ENCODE data around the gene OST4. TPM values are rescaled to one million over a fixed set of nuclear protein-coding genes. Genes with fewer than 3 reads are reported as not detected.

The OST4 gene
- total RNA-seq, 2 donors from 2014 or later, result 147 to 272 TPM

DNA sequence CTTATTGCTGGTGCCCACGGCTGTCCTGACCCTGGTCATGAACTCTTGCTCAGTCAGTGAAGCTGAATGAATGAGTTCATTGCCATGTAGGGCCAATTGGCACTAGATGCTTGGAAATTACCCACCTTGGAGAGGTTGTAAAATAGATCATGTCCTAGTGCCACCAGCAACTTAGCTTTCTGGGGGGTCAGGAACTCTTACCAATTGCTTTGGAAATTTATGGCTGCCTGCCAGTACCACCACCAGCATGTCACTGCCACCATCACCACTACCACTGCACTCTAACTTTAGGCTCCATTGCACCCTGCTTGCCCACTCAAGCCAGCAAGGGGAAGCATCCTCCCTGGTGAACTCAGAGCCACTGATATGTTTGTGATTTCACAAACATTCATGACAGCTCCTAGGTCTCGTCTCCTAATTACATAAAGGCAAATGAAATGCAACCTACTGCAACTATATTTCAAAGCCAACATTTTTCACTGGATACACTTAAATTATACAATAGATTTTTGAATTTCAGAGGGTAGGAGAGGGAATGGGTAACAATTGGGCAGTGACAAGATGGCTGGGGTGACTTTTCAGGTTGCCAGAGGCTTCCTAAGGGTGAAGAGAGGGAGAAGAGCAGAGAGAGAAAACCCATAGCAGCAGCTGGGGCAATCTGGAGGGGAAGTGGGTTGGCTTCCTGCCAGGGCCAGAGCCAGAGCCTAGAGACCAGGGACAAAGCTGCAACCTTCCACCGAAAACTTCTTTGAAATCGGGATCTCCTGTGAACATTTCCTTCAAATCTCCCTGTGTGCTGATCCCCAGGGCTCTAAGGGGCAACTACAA, 3.5 kb upstream of the OST4 start:
- ATAC-seq (ENCODE audit: insufficient number of reproducible peaks, low FRiP score, low read depth), result no peak
- Histone ChIP-seq H3K27ac (peak overlapping the region; percentile 88 to 99), H3K4me3 (no peak overlapping the region), H3K9me3 (no peaks in the 10 kb centered on the region), H3K4me1 (ENCODE audit: control insufficient read depth in 1 of 2, low read depth in 2 of 2) (peaks cover 28 to 61% of the 10 kb centered on the region in 2 donors), H3K27me3 (replicated peaks; ENCODE audit: insufficient read depth) (no peaks in the 10 kb centered on the region), H3K36me3 (no peaks in the 10 kb centered on the region)
- no peak for DNase-seq (ENCODE audit: low spot score)
- no peak for TF ChIP-seq CTCF (IDR thresholded peaks at IDR 0.05)

DNA sequence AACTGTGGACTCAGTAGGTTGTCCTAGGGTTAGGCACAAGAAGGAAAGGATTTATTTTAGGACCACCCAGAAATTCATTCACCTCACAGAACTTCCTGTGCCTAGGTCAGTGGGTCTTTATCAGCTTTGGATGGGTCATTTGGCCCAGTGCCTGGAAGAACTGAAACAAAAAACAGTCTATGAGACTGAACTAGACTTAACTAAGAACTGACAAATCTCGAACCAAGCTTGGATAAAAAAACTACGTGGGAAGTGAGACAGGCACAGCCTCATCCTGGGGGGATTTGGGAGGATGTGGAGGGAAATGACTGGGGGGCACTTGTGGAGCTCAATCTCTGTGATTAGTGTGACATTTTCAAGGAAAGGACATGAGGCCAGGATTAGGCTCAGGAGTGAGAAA, 2.3 kb upstream of the OST4 start:
- ATAC-seq (ENCODE audit: insufficient number of reproducible peaks, low FRiP score, low read depth) (no peak), DNase-seq (ENCODE audit: low spot score) (no peak)
- Histone ChIP-seq H3K27ac (peak overlapping the region; percentile 88 to 99), H3K9me3 (no peaks in the 10 kb centered on the region), H3K4me1 (ENCODE audit: control insufficient read depth in 1 of 2, low read depth in 2 of 2) (peaks cover 33 to 73% of the 10 kb centered on the region in 2 donors), H3K4me3 (no peak overlapping the region), H3K27me3 (replicated peaks; ENCODE audit: insufficient read depth) (no peaks in the 10 kb centered on the region), H3K36me3 (no peaks in the 10 kb centered on the region)
- no peak for TF ChIP-seq CTCF (IDR thresholded peaks at IDR 0.05)

DNA sequence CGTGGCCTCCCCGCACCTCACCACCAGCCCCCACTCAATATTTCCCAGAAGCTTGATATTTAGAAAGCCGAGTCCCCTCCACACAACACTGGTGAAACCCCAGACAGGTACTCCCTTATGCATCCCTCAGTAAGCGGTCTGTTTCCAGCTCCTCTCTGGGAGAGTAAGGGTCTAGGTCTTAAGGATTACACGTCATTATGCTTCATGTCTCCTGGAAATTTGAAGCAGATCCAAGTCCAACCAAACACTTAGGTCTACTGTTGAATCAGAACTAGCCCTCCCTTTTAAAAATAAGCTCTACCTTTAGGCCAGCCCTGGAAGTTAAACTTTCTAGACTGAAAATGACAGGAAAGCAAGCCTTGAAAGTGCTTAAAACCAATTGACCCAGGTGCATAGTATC, 1.5 kb upstream of the OST4 start:
- H3K4me3 ChIP-seq, result no peak overlapping the region
- no peaks in the 10 kb centered on the region for H3K27me3 ChIP-seq (replicated peaks; ENCODE audit: insufficient read depth)
- ATAC-seq (ENCODE audit: insufficient number of reproducible peaks, low FRiP score, low read depth) (no peak), DNase-seq (ENCODE audit: low spot score) (no peak)
- peaks cover 3% of the 10 kb centered on the region for H3K36me3 ChIP-seq
- H3K4me1 ChIP-seq (ENCODE audit: control insufficient read depth in 1 of 2, low read depth in 2 of 2), result peaks cover 33 to 80% of the 10 kb centered on the region in 2 donors
- no peaks in the 10 kb centered on the region for H3K9me3 ChIP-seq
- H3K27ac ChIP-seq, result peak overlapping the region; percentile 88 to 99
- no peak for TF ChIP-seq CTCF (IDR thresholded peaks at IDR 0.05)

DNA sequence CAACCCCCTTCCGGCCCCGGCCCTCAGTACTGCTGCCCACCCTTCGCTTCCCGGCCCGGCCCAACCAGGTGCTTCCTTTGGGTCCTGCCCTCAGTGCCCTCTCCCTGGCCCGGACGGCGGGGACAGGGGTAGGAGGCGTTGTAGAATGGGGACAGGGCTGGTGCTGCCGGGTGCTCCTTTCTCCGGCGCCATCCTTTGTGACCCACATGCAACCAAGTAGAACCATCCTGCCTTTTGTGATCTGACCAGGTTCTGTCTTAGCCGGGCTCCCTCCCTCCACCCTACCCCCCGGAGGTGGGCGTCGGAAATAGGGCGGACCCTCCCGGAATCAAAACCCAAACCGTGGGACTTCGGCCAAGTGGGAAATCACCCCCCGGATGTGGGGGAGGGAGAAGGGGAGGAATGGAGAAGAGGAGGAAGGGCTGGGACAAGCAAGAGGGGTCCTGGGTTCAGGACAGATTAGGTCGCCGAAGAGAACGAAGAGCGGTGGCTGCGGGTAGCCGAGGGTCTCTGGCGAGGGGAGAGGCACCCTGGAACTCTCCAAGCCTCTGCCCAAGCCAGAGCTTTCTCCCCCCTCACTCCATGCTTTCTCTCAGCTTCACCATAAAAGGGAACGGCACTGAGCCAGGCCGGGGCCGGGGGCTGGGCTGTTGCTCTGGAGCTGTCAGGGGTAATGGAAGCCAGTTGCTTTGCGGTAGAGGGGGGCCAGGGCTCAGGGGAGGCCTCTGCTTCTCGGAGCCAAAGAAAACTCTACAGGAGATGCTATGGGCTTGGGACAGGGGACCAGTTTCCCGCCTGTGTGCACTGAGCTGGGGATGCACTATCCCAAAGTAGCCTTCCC, 756 bp upstream of the OST4 start:
- TF ChIP-seq CTCF (IDR thresholded peaks at IDR 0.05), result no peak
- Histone ChIP-seq H3K27ac (peak overlapping the region; percentile 88 to 99), H3K27me3 (replicated peaks; ENCODE audit: insufficient read depth) (no peaks in the 10 kb centered on the region), H3K36me3 (peaks cover 3% of the 10 kb centered on the region), H3K9me3 (no peaks in the 10 kb centered on the region), H3K4me3 (peak overlapping the region; percentile 92), H3K4me1 (ENCODE audit: control insufficient read depth in 1 of 2, low read depth in 2 of 2) (peaks cover 28 to 74% of the 10 kb centered on the region in 2 donors)
- ATAC-seq (ENCODE audit: insufficient number of reproducible peaks, low FRiP score, low read depth) (peak; percentile 16), DNase-seq (ENCODE audit: low spot score) (no peak)

- ATAC-seq (ENCODE audit: insufficient number of reproducible peaks, low FRiP score, low read depth) (no peak), DNase-seq (ENCODE audit: low spot score) (no peak)
- no peaks in the 10 kb centered on the region for H3K27me3 ChIP-seq (replicated peaks; ENCODE audit: insufficient read depth)
- H3K4me1 ChIP-seq (ENCODE audit: control insufficient read depth in 1 of 2, low read depth in 2 of 2), result peaks cover 28 to 64% of the 10 kb centered on the region in 2 donors
- H3K36me3 ChIP-seq, result peaks cover 3% of the 10 kb centered on the region
- TF ChIP-seq CTCF (IDR thresholded peaks at IDR 0.05), result no peak
- peak overlapping the region; percentile 92 for H3K4me3 ChIP-seq
- H3K9me3 ChIP-seq, result no peaks in the 10 kb centered on the region
- peak overlapping the region; percentile 81 to 99 for H3K27ac ChIP-seq
These were observed 689 bp downstream of the OST4 start for GRCh38 chr2:27070653-27071276.

Measured in thoracic aorta (tissue), 2 donors.